ENCODE results near the gene NTN1.

The NTN1 gene

GRCh38 chr17:9175700-9176467, 154.6 kb downstream of the NTN1 start:
- TF ChIP-seq CTCF (IDR thresholded peaks at IDR 0.05; ENCODE audit: low read depth, low read length) = no peak

GRCh38 chr17:9177212-9177611, 155.9 kb downstream of the NTN1 start:
- H3K27me3 ChIP-seq = no peaks in the 10 kb centered on the region
- no peak overlapping the region for H3K4me3 ChIP-seq (ENCODE audit: low read depth, low read length)
- H3K9me3 ChIP-seq = no peaks in the 10 kb centered on the region
- no peak for TF ChIP-seq CTCF (IDR thresholded peaks at IDR 0.05; ENCODE audit: low read depth, low read length)
- H3K4me1 ChIP-seq = no peaks in the 10 kb centered on the region
- no peak for DNase-seq
- H3K36me3 ChIP-seq = no peaks in the 10 kb centered on the region

More at GRCh38 chr17:9175700-9176467, 154.6 kb downstream of the NTN1 start:
- no peak for DNase-seq
- no peaks in the 10 kb centered on the region for H3K4me1 ChIP-seq
- no peaks in the 10 kb centered on the region for H3K36me3 ChIP-seq
- H3K9me3 ChIP-seq = no peaks in the 10 kb centered on the region
- no peaks in the 10 kb centered on the region for H3K27me3 ChIP-seq
- H3K4me3 ChIP-seq (ENCODE audit: low read depth, low read length) = no peak overlapping the region

GRCh38 chr17:9178319-9178718, 157.0 kb downstream of the NTN1 start:
- H3K4me1 ChIP-seq = no peaks in the 10 kb centered on the region
- no peak for DNase-seq
- no peaks in the 10 kb centered on the region for H3K9me3 ChIP-seq
- H3K4me3 ChIP-seq (ENCODE audit: low read depth, low read length) = no peak overlapping the region
- no peaks in the 10 kb centered on the region for H3K36me3 ChIP-seq
- H3K27me3 ChIP-seq = no peaks in the 10 kb centered on the region
- no peak for TF ChIP-seq CTCF (IDR thresholded peaks at IDR 0.05; ENCODE audit: low read depth, low read length)

GRCh38 chr17:9179602-9180001, 158.3 kb downstream of the NTN1 start:
- no peaks in the 10 kb centered on the region for H3K27me3 ChIP-seq
- H3K4me1 ChIP-seq = no peaks in the 10 kb centered on the region
- DNase-seq = no peak
- H3K4me3 ChIP-seq (ENCODE audit: low read depth, low read length) = no peak overlapping the region
- TF ChIP-seq CTCF (IDR thresholded peaks at IDR 0.05; ENCODE audit: low read depth, low read length) = no peak
- no peaks in the 10 kb centered on the region for H3K9me3 ChIP-seq
- H3K36me3 ChIP-seq = no peaks in the 10 kb centered on the region

- Histone ChIP-seq H3K4me3 (ENCODE audit: low read depth, low read length) (no peak overlapping the region), H3K36me3 (no peaks in the 10 kb centered on the region), H3K9me3 (no peaks in the 10 kb centered on the region), H3K27me3 (no peaks in the 10 kb centered on the region), H3K4me1 (no peaks in the 10 kb centered on the region)
- no peak for DNase-seq
- TF ChIP-seq CTCF (IDR thresholded peaks at IDR 0.05; ENCODE audit: low read depth, low read length) = no peak
Observed at GRCh38 chr17:9181640-9182039, 160.3 kb downstream of the NTN1 start.

- no peak for DNase-seq
- Histone ChIP-seq H3K36me3 (no peaks in the 10 kb centered on the region), H3K9me3 (no peaks in the 10 kb centered on the region), H3K27me3 (no peaks in the 10 kb centered on the region), H3K4me1 (no peaks in the 10 kb centered on the region), H3K4me3 (ENCODE audit: low read depth, low read length) (no peak overlapping the region)
- no peak for TF ChIP-seq CTCF (IDR thresholded peaks at IDR 0.05; ENCODE audit: low read depth, low read length)
Observed at GRCh38 chr17:9183306-9183705, 162.0 kb downstream of the NTN1 start.

Data from BE2C (cell line).